ENCODE results near the gene LIMK1.
A peak's percentile ranks its signal among the peaks of the same experiment; 100 is the strongest.

The LIMK1 gene

DNA sequence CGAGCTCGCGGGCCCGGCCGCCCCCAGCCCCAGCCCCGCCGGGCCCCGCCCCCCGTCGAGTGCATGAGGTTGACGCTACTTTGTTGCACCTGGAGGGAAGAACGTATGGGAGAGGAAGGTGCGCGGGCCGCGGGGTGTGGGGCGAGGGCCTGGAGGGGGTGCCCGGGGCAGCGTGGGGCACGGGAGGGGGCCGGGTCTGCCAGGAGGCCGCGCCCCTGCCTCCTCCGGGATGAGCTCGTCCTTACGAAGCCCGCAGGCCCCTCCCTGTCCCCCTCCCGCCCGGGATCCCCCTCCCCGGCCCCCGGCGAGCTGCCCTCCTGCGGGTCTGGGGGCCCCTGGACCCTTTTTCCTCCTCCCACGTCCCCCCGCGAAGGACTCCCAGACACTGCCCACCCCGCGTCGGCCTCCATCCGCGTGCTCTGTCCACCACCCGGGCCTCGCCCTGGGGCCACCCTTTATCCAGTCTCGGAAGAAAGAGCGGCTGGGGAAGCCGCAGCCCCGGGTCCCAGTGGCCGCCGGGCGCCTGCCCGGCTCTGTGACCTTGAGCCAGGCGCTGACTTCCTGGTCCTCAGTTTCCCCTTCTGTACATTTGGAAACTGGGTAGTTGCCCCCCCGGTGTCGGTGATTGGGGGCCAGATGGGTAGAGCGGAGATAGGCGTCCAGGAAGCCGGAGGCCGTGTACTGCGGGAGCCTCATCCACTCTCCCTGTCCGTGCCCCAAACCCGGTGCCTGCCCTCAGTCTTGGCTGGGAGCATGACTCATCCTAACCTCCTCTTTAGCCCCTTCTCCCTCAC is 521 bp downstream of the LIMK1 start:
- peak; percentile 40 for DNase-seq (ENCODE audit: low read depth, low spot score)

DNA sequence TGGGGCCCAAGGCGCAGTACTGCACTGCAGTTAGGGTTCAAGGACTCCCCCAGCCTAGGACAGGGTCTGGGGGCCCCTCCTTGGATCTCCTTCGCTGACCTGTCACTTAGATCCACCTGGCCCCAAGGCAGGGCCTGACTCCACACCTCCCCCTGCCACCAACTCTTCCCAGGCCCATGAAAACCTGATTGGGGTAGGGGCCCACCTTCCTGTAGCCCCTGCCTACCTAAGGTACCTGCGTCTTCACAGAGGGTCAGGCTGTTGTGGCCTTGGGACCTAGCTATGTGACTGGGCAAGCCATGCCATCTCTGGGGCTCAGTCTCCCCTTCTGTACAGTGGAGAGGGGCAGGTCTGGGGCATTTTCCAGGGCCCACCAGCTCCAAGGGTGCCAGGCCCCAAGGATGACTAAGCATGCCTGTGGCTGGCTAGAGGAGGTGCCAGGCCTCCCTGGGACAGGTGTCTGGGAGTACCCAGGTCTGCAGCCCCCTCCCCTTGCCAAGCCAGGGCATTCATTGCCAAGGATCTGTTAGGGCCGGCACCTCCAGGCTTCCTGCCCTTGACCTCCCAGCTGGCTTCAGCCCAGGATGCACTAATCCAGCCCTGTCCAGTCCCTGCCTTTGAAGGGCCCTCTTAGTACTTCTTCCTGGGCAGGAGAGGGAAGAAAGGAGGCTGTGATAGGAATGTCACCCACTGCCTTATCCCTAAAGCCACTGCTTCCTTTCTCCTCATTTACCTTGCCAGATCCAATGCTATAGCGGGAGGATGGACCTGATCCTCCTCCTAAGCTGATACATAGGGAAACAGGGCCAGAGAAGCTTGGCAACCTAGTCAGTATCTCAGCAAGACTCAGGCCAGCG is 1.3 kb downstream of the LIMK1 start:
- no peak for DNase-seq (ENCODE audit: low read depth, low spot score)

DNA sequence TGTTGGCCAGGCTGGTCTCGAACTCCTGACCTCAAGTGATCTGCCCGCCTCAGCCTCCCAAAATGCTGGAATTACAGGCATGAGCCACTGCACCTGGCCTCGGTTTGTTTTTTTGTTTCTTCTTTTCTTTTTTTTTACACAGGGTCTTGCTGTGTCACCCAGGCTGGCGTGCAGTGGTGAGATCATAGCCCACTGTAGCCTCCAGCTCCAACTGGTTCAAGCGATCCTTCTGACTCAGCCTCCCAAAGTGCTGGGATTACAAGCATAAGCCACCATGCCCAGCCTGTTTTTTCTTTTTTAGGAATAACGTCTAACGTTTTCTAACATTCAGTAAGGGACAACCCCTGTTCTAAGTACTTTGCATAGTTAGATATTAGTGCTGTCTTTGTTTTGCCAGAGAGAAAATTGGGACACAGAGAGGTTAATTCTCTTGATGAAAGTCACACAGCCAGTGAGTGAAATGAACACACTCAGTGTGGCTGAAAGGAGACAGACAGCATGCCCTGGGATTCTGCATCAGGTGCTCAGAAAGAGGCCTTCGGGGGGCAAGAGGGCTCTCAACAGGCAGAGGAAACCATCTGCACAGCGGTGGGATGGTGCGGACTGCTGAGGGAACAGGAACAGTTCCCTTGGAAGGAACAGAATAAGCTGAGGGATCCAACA is 4.3 kb downstream of the LIMK1 start:
- no peak for DNase-seq (ENCODE audit: low read depth, low spot score)

DNA sequence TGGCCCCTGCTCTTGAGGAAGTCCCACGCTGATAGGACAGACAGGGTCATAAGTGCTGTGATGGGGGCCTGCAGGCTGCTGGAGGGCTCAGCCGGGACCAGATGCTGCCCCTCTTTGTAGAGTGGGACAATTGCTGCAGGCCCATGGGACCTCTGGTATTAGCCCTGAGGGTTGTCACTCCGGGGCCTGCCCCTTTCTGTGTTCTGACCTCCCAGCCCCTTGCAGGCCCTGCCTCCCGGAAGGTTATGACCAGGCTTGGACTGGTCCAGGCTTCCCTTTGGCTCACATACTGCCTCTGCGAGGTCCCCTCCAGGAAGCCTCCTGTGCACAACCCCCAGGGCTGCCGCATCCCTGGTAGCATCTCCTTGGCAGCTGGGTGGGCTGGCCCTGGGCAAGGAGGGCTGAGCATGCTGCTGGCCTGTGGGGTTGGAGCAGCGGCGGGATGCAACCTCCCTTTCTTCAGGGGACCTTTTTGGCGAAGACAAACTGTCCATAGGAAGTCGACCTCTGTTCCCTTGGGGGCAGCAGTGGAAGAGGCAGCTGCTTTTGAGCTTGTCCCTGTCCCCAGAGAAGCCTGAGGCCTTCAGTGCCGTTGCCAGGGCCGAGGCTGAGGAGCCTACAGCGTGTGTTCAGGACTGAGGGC is 8.8 kb downstream of the LIMK1 start:
- DNase-seq (ENCODE audit: low read depth, low spot score): peak; percentile 71

DNA sequence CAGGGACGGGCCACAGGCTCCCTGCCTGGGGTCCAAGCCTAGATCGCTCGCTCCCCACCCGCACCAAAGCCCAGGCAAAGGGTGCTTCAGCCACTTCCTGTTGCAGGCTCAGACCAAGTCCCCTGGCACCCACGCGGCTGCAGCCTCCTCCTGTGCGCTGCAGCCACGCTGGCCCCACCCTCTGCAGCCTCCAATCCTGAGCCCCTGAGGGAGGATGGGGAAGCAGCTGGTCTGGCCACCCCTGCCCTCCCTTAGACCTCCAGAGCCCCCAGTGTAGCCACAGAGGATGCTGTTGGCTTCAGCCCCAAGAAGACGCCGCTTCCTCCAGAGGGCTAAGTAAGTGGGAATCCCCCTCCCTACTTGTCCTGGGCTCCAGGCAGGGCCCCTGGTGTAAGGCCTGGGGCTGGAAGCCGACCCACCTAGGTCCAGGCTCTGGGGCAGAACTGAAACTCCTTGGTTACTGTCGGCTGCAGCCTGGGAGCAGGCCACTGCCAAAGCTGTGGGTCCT is 9.4 kb downstream of the LIMK1 start:
- no peak for DNase-seq (ENCODE audit: low read depth, low spot score)

DNA sequence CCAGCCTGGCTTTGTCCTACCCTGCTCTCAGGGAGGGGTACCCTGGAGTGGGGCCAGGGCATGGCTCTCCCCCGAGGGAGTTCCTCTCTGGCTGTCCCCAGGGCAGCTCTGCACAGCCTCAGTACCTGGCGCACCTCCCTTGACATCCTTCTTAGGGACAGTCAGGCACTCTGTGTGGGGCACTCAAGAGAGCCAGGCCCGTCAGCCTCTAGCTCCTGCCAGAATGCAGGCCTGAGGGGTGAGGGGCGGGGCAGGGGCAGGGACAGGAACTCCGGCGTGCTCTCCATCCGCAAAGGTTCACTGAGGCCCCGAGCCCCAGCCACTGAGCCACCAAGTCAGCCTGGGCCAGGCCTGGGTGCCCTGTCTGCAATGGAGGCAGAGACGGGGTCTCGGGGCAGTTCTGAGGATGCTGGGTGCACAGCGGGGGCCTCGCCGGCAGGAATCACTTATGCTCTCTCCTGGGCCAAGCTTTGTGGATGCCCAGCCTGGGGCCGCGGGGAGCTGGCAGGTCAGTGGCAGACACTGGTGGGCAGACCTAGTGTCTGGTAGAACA is 10.1 kb downstream of the LIMK1 start:
- DNase-seq (ENCODE audit: low read depth, low spot score): peak; percentile 18

DNA sequence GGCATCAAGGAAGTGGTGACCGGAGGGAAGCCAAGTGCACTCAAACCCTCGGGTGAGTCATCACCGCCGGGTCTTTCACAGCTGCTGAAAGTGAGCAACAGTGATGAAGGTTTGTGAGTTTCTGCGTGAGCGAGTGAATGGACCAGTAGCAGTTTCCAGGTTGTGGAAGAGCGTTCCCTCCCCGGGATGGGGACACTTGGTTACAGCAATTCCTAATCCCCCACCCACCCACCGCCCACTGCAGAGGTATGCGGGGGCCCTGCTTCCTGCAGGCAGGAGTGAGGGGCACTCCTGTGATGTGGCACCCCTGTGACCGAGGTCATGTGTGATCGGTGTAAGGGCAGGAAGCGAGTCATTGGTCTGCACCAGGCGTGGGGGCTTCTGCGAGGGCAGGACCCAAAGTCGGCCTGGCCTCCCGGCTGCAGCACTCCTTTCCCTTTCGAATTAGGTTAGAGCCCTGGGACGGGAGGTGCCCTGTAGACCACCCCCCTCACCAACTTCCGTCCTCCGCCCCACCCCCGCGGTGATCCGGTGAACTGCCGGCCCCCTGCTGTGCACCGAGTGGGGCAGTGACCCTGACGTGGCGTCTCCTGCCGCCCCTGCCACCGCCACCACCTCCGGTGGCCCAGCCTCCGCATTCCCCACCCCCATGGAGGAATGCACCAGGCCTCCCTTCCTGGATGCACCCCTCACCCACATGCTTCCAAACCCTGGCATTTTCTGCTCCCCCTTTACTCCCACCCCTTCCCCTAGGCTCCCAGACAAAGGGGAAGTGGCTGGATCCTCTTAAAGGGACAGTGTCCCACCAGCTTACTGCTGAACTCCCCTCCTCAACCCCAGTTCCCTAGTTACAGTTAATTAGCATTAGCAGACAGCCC is 10.9 kb downstream of the LIMK1 start:
- DNase-seq (ENCODE audit: low read depth, low spot score): peak; percentile 65

DNA sequence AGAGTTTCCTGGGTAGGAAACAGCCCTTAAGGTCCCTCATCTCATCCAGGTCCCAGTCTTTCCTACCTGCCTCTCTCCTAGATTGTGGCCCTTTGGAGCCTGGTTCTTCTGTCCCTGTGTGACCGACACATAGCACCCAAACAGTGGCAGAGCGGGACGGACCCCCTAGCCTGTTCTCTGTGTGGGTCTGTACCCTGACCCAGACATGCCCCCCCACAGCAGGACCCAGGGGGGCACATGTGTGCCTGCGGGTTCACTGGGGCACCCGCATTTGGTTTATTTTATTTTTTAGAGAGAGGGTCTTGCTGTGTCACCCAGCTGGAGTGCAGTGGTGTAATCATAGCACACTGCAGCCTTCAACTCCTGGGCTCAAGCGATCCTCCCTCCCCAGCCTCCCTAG is 11.5 kb downstream of the LIMK1 start:
- no peak for DNase-seq (ENCODE audit: low read depth, low spot score)

DNA sequence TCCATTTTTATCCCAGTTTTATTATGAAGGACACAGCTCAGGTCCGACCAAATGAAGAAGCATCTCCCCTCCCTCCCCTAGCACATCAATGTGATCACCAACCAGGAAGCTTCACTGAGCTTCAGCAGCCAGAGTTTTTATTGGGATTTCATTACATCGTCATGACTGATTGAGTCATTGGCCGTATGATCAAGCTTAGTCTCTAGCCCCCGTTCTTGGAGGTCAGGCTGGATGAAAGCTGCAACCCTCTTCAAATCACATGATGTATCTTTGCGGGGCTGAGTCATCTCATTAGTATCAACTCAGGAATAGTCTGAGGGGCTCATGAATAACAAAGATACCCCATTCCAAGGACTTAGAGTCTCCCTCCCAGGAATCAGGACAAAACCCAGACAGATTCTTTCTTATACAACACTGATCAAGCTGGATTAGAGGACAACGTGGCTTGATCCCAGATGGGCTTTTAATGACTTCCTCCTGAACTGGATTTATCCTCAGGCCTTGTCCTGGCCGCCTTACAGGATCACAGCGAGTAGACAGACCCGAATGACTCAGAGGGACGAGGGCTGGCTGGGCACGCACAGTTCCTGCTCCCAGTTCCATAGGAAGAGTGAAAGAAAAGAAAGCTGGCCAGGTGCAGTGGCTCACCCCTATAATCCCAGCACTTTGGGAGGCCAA is 14.5 kb downstream of the LIMK1 start:
- DNase-seq (ENCODE audit: low read depth, low spot score): peak; percentile 55

DNA sequence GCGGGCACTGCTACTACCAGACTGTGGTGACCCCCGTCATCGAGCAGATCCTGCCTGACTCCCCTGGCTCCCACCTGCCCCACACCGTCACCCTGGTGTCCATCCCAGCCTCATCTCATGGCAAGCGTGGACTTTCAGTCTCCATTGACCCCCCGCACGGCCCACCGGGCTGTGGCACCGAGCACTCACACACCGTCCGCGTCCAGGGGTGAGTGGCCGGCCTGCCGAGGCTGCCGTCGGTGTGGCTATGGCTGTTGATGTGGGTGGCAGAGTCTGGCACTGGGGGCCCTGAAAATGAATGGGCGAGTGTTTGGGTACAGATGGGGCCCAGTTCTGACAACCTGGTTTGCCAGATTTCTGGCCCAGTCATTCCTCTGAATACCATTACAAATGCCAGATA is 15.4 kb downstream of the LIMK1 start:
- no peak for DNase-seq (ENCODE audit: low read depth, low spot score)

DNA sequence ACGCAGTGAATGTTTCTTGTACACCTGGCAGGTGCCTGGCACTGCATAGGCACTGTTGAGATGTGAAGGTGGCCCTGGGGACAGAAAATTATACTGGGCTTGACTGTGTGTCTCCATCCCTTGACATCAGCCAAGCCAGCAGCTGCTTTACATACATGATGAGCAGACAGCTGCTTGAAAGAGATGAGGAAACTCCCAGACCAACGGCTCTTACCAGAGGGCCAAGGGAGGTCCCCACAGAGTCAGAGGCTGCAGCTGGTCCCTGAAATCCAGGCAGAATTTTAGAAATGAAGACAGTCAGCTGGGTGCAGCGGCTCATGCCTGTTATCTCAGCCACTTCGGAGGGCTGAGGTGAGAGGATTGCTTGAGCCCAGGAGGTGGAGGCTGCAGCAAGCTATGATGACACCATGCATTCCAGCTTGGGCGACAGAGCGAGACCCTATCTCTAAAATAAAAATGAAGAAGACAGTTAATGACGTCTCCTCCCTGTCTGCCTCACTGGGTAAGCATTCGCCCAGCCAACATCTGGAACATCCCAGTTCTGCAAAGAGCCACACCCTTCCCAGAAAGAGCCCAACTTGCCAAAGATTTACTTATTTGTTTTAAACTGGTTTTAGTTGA is 17.6 kb downstream of the LIMK1 start:
- DNase-seq (ENCODE audit: low read depth, low spot score): no peak

DNA sequence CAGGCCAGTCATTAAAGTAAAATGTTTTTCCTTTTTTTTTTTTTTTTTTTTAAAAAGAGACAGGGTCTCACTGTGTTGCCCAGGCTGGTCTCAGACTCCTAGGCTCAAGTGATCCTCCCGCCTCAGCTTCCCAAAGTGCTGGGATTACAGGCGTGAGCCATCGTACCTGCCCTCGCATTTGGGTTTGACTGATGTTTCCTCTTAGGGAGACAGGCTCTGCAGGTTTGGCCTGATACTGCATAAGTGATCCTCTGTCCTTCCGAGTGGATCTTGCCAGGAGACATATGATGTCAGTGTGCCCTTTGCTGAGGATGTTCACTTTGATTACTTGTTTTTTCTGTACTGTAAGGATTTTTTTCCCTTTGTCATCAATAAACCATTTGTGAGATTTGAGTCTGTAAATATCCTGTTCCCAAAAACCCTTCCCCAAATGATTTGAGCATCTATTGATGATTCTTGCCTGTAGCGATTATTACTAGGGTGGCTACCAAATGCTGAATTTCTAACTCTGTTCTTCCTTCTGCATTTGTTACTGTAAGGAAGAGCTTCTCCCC is 19.7 kb downstream of the LIMK1 start:
- no peak for DNase-seq (ENCODE audit: low read depth, low spot score)

DNA sequence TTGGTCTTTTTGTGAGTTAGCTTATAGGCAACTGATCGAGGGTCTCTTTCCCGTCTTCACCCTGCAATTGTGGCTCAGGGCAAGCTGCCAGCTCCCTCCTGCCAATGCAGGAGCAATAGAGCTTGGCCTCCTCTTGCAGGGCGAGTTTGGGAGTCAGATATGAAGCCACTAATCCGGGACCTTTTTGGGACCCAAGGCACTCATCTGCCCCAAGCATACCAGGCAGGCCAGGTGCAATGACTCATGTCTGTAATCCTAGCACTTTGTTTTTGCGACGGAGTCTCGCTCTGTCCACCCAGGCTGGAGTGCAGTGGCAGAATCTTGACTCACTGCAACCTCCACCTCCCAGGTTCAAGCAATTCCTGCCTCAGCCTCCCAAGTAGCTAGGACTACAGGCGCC is 21.1 kb downstream of the LIMK1 start:
- peak; percentile 14 for DNase-seq (ENCODE audit: low read depth, low spot score)

DNA sequence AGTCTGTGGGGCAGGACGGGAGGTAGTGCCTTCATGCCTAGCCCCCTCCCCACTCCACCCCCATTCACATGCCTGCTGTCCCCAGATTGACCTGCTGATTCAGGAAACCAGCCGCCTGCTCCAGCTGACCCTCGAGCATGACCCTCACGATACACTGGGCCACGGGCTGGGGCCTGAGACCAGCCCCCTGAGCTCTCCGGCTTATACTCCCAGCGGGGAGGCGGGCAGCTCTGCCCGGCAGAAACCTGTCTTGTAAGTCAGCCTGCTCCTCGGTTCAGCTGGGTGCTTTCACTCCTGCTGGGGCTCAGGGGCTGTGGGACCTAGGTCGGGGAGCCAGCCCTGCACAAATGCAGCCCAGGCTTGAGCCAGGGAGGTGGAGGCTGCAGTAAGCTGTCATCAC is 22.4 kb downstream of the LIMK1 start:
- DNase-seq (ENCODE audit: low read depth, low spot score): no peak

DNA sequence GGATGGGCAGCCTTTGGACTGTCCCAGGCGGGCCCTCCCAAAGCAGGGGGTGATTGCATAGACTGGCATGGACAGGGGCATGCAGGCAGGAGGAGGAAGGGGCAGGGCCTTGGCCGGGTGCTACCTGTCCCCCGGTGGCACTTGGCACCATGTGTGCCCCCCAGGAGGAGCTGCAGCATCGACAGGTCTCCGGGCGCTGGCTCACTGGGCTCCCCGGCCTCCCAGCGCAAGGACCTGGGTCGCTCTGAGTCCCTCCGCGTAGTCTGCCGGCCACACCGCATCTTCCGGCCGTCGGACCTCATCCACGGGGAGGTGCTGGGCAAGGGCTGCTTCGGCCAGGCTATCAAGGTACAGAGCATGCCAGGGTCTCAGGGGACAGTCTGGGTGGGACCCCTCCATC is 23.2 kb downstream of the LIMK1 start:
- DNase-seq (ENCODE audit: low read depth, low spot score): no peak

DNA sequence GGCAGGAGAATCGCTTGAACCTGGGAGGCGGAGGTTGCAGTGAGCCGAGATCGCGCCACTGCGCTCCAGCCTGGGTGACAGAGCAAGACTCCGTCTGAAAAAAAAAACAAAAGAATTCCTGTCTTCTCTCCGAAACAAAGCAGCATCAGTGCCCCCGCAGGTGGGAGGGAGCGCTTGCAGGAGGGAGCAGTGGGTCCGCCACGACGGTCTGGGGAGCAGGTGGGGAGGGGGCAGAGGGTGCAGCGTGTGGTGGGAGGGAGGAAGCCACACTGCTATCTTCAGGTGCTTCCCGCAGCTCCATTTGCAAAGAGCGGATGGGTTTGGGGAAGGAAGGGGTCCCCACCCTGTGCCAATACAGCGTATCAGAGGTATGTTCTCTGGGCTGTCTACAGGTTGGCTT is 31.7 kb downstream of the LIMK1 start:
- peak; percentile 44 for DNase-seq (ENCODE audit: low read depth, low spot score)

DNA sequence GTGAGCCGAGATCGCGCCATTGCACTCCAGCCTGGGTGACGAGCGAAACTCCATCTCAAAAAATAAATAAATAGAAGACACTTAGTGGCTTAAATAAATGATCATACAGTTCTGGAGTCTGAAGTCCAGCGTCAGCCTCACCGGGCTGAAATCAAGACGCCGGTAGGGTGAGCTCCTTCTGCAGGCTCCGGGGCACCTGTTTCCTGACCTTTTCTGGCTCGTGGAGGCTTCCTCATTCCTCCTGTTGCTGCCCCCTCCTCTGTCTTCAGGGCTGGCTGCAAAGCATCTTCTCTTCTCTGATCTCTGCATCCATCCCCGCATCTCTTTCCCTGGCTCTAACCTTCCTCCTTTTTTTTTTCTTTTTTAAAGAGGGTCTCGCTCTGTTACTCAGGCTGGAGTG is 32.8 kb downstream of the LIMK1 start:
- no peak for DNase-seq (ENCODE audit: low read depth, low spot score)

DNA sequence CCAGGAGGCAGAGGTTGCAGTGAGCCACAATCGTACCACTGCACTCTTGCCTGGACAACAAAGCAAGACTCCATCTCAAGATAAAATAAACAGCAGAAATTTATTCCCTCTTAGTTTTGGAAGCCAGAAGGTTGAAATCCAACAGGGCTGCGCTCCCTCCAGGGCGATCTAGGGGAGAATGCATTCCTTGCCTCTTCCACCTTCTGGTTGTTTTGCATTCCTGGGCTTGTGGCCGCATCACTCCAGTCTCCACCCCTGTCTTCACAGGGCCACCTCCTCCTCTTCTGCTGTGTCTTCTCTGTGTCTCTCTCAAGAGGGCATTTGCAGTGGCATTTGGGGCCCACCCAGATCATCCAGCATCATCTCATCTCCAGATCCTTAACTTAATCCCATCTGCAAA is 36.2 kb downstream of the LIMK1 start:
- DNase-seq (ENCODE audit: low read depth, low spot score): no peak

Data from ELF-1 (cell line).